ENCODE measurements around the gene HPD. TPM values are rescaled to one million over a fixed set of nuclear protein-coding genes. Genes with fewer than 3 reads are reported as not detected.

Gene HPD
- total RNA-seq, 1 experiment from 2014 or later, result 0.39 TPM

- H3K4me1 Mint-ChIP-seq, result peaks cover 24% of the 10 kb centered on the region
- peak overlapping the region; percentile 86 for H3K27ac Mint-ChIP-seq
- peaks cover 19% of the 10 kb centered on the region for H3K36me3 Mint-ChIP-seq
- TF ChIP-seq NR1H2 (CRISPR knock-in tag; IDR thresholded peaks at IDR 0.05), result no peak
- TF ChIP-seq ZNF263 (CRISPR knock-in tag; IDR thresholded peaks at IDR 0.05; ENCODE audit: low read depth), result peak; percentile 78; the same call in 1 of the 2 replicates
- 0 out of 2 replicates have a peak, but pooled peaks have one; percentile 35 for TF ChIP-seq ZNF232 (CRISPR knock-in tag; IDR thresholded peaks at IDR 0.05)
- peak; percentile 100 for TF ChIP-seq GTF2I (CRISPR knock-in tag; conservative IDR thresholded peaks at IDR 0.05)
- 0 out of 2 replicates have a peak, but pooled peaks have one; percentile 47 for TF ChIP-seq CREB1 (CRISPR knock-in tag; IDR thresholded peaks at IDR 0.05)
- TF ChIP-seq SP1 (CRISPR knock-in tag; conservative IDR thresholded peaks at IDR 0.05), result no peak
- 0 out of 2 replicates have a peak, but pooled peaks have one; percentile 15 for TF ChIP-seq CTCF (IDR thresholded peaks at IDR 0.05)
- POLR2A ChIA-PET, result interaction anchor here (0.6 to 8.7 kb wide), 5 partner anchors 12 to 101 kb away, joined by 3 to 161 read pairs (median 4); partner anchors contain the start of genes PSMD9 and RHOF
- no peaks in the 10 kb centered on the region for H3K9me3 Mint-ChIP-seq
- DNase-seq (ENCODE audit: low spot score) (peak; percentile 86), ATAC-seq (peak; percentile 80)
- CTCF ChIA-PET, result interaction anchor here (0.5 to 11.9 kb wide), 47 partner anchors 10 to 477 kb away, joined by 3 to 532 read pairs (median 4); partner anchors contain the start of genes ANAPC5, B3GNT4, CFAP251 and DIABLO
- peak overlapping the region; percentile 87 for H3K4me3 Mint-ChIP-seq
- H3K27me3 Mint-ChIP-seq (ENCODE audit: low read depth), result no peaks in the 10 kb centered on the region
Measured at GRCh38 chr12:121812320-121812871, 46.3 kb downstream of the HPD start.

GRCh38 chr12:121811434-121812319 is 47.0 kb downstream of the HPD start:
- Mint-ChIP-seq H3K9me3 (no peaks in the 10 kb centered on the region), H3K4me3 (peak overlapping the region; percentile 87), H3K27ac (peak overlapping the region; percentile 86), H3K36me3 (peaks cover 17% of the 10 kb centered on the region), H3K4me1 (peaks cover 32% of the 10 kb centered on the region), H3K27me3 (ENCODE audit: low read depth) (no peaks in the 10 kb centered on the region)
- CTCF ChIA-PET, result interaction anchor here (0.5 to 11.9 kb wide), 53 partner anchors 11 to 477 kb away, joined by 3 to 532 read pairs (median 4); partner anchors contain the start of genes ANAPC5, B3GNT4, CFAP251 and DIABLO
- ATAC-seq (peak; percentile 77), DNase-seq (ENCODE audit: low spot score) (peak; percentile 80)
- POLR2A ChIA-PET, result interaction anchor here (0.6 to 8.7 kb wide), 8 partner anchors 13 to 1666 kb away, joined by 3 to 161 read pairs (median 4); partner anchors contain the start of genes PSMD9 and RHOF
- TF ChIP-seq TCF7 (CRISPR knock-in tag; IDR thresholded peaks at IDR 0.05; ENCODE audit: low read depth) (no peak), SOX15 (CRISPR knock-in tag; IDR thresholded peaks at IDR 0.05) (no peak), SP1 (CRISPR knock-in tag; conservative IDR thresholded peaks at IDR 0.05) (peak; percentile 53; the same call in 1 of the 2 replicates), ATF3 (CRISPR knock-in tag; conservative IDR thresholded peaks at IDR 0.05) (no peak), IRF2 (CRISPR knock-in tag; IDR thresholded peaks at IDR 0.05; ENCODE audit: borderline replicate concordance, low read depth) (no peak), PRRX2 (CRISPR knock-in tag; IDR thresholded peaks at IDR 0.05) (no peak), NR1H2 (CRISPR knock-in tag; IDR thresholded peaks at IDR 0.05) (no peak), CTCF (IDR thresholded peaks at IDR 0.05) (peak; percentile 98), ZNF281 (CRISPR knock-in tag; IDR thresholded peaks at IDR 0.05) (peak; percentile 97), ZMAT4 (CRISPR knock-in tag; IDR thresholded peaks at IDR 0.05) (no peak), ZNF232 (CRISPR knock-in tag; IDR thresholded peaks at IDR 0.05) (no peak), NFE2L1 (CRISPR knock-in tag; IDR thresholded peaks at IDR 0.05) (peak; percentile 46; the same call in 1 of the 2 replicates), TEAD1 (CRISPR knock-in tag; IDR thresholded peaks at IDR 0.05) (no peak), ARID4B (CRISPR knock-in tag; IDR thresholded peaks at IDR 0.05; ENCODE audit: borderline replicate concordance) (no peak; the same call in 1 of the 2 replicates)
